Natural killer cell (primary cell): ENCODE measurements around the gene EPB41L4B. TPM values are rescaled to one million over a fixed set of nuclear protein-coding genes. Genes with fewer than 3 reads are reported as not detected.

ENCODE experiments used
- ATAC-seq, 3 donors: fragments of 150-1000 bp in 2 of 3; fragments of 200-7000 bp in 1 of 3; cut with Tn5 transposase; 1 replicate in 1 of 3; 2 replicates in 2 of 3; pipeline ENCODE4 v1.10.0; 2021; ENCODE audit warnings: mild to moderate bottlenecking in 2 of 3, moderate library complexity in 2 of 3
- DNase-seq, 2 donors: peaks; one replicate each; pipeline versions ENCODE4 v3.0.0 to v3.0.0-alpha.2; 2013 to 2021; ENCODE audit warnings: mixed read lengths in 1 of 2
- H3K27ac ChIP-seq: one replicate; pipeline ENCODE4 v1.5.1; 2013; ENCODE audit warnings: mild to moderate bottlenecking, low read length
- H3K27me3 ChIP-seq: one replicate; pipeline ENCODE4 v1.6.1; 2013; ENCODE audit warnings: low read length; ENCODE audit not compliant: control insufficient read depth, insufficient read depth
- H3K36me3 ChIP-seq: one replicate; pipeline ENCODE4 v1.6.1; 2013; ENCODE audit warnings: low read length; ENCODE audit not compliant: control insufficient read depth, insufficient read depth
- H3K4me1 ChIP-seq: one replicate; pipeline ENCODE4 v1.6.1; 2013; ENCODE audit warnings: low read length; ENCODE audit not compliant: control insufficient read depth, insufficient read depth
- H3K4me3 ChIP-seq: one replicate; pipeline ENCODE4 v1.5.1; 2013; ENCODE audit warnings: low read length
- H3K9me3 ChIP-seq: one replicate; pipeline ENCODE4 v1.6.1; 2013; ENCODE audit warnings: low read length; ENCODE audit not compliant: control insufficient read depth, insufficient read depth
- H3K27ac Mint-ChIP-seq, 2 donors: one replicate each; pipeline ENCODE4 v1.8.0; 2022; ENCODE audit warnings: mild to moderate bottlenecking in 2 of 2, mixed read lengths in 2 of 2, moderate library complexity in 1 of 2
- H3K27me3 Mint-ChIP-seq, 2 donors: one replicate each; pipeline ENCODE4 v1.8.0; 2022; ENCODE audit warnings: low read depth in 2 of 2, mixed read lengths in 2 of 2
- H3K36me3 Mint-ChIP-seq: one replicate; pipeline ENCODE4 v1.8.0; 2022; ENCODE audit warnings: mixed read lengths
- H3K4me1 Mint-ChIP-seq, 2 donors: one replicate each; pipeline ENCODE4 v1.8.0; 2022; ENCODE audit warnings: mixed read lengths in 2 of 2
- H3K4me3 Mint-ChIP-seq: one replicate; pipeline ENCODE4 v1.8.0; 2022; ENCODE audit warnings: mild to moderate bottlenecking, moderate library complexity, mixed read lengths
- H3K9me3 Mint-ChIP-seq, 2 donors: one replicate each; pipeline ENCODE4 v1.8.0; 2022; ENCODE audit warnings: mixed read lengths in 2 of 2
- WGBS: methylation state at CpG from one replicate; pipeline ENCODE4 v1.1.7; 2013; ENCODE audit warnings: missing lambda C conversion rate; ENCODE audit not compliant: insufficient coverage; 5-methylcytosine and 5-hydroxymethylcytosine counted together
- intact Hi-C: fragments of 100-400 bp; cut with micrococcal nuclease; formaldehyde crosslinking; loops from one replicate; pipeline ENCODE4 v1.14.2; 2022
- total RNA-seq, 4 donors: library from RNA; stranded (reverse); fragments of 120-200 nt in 1 of 4; gene quantifications; one replicate each; pipeline versions ENCODE4 v1.2.3 to v1.2.4, GENCODE V29; 2013 to 2022
- TF ChIP-seq, protein P1 (sequence below): fragments of 200-600 bp; IDR thresholded peaks from one replicate; pipeline ENCODE4 v1.8.0; 2022; ENCODE audit warnings: antibody characterized with exemption

The EPB41L4B gene
- total RNA-seq, 3 donors from 2014 or later (not counting 1 experiment from before 2014, with no cell fraction given) = not detected

DNA sequence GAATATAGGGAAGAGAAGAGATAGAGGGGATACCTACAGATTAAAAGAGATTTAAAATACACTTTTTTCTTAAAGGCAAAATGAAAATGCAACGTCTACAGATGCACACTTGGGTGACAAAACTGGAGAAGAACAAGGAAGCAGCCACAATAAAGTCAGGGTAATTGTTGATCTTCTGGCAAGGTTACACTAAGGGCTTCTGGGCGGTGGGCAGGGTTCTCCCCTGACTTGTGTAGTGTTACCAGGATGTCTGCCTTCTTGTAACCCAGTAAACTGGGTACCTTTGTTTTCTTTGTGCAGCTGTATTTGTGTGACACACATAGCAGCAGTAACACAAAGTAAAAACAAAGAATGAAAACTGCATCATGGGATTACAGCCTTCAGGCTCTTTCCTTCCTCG lies 37.8 kb downstream of the EPB41L4B start:
- Mint-ChIP-seq H3K36me3 (no peaks in the 10 kb centered on the region), H3K9me3 (no peaks in the 10 kb centered on the region), H3K27me3 (peaks cover 0 to 8% of the 10 kb centered on the region in 2 donors), H3K4me3 (no peak overlapping the region), H3K27ac (no peak overlapping the region), H3K4me1 (no peaks in the 10 kb centered on the region)
- H3K27me3 ChIP-seq = no peaks in the 10 kb centered on the region
- TF ChIP-seq, protein P1, sequence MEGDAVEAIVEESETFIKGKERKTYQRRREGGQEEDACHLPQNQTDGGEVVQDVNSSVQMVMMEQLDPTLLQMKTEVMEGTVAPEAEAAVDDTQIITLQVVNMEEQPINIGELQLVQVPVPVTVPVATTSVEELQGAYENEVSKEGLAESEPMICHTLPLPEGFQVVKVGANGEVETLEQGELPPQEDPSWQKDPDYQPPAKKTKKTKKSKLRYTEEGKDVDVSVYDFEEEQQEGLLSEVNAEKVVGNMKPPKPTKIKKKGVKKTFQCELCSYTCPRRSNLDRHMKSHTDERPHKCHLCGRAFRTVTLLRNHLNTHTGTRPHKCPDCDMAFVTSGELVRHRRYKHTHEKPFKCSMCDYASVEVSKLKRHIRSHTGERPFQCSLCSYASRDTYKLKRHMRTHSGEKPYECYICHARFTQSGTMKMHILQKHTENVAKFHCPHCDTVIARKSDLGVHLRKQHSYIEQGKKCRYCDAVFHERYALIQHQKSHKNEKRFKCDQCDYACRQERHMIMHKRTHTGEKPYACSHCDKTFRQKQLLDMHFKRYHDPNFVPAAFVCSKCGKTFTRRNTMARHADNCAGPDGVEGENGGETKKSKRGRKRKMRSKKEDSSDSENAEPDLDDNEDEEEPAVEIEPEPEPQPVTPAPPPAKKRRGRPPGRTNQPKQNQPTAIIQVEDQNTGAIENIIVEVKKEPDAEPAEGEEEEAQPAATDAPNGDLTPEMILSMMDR = no peak
- DNase-seq (no peak), ATAC-seq (no peak)
- H3K27ac ChIP-seq = no peak overlapping the region
- H3K4me3 ChIP-seq = no peak overlapping the region
- no peaks in the 10 kb centered on the region for H3K9me3 ChIP-seq
- no peaks in the 10 kb centered on the region for H3K4me1 ChIP-seq
- 74% methylated on average over 3 of the region's 3 CpGs for WGBS
- H3K36me3 ChIP-seq = no peaks in the 10 kb centered on the region
- intact Hi-C loops = no loop called here

DNA sequence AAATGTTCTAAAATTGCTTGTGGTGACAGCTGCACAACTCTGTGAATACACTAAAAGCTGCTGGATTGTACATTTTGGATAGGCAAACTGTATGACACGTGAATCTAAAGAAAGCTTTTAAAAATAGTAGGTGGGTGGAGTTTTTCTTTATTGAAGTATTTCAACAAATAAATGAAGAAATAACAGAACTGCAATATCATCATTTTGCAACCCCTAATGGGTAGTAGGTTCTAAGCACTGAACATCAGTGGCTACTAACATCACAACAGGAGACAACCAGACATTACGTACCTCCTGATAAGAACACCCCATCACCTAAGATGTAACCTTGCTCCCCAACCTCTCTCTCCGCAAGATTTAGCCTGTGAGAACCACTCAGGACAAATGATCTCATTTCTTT lies 38.6 kb downstream of the EPB41L4B start:
- H3K27ac Mint-ChIP-seq = no peak overlapping the region
- no peaks in the 10 kb centered on the region for H3K4me1 Mint-ChIP-seq
- no peaks in the 10 kb centered on the region for H3K9me3 Mint-ChIP-seq

DNA sequence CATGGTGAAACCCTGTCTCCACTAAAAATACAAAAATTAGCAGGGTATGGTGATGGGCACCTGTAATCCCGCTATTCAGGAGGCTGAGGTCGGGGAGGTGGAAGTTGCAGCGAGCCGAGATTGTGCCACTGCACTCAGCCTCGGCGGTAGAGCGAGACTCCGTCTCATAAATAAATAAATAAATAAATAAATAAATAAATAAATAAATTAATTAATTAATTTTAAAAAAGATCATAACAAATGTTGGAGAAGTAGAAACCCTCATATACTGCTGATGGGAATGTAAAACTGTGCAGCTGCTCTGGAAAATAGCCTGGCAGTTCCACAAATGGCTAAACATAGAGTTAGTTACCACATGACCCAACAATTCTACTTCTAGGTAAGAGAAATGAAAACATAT lies 39.3 kb downstream of the EPB41L4B start:
- no peak overlapping the region for H3K27ac Mint-ChIP-seq
- no peak for DNase-seq
- no peak overlapping the region for H3K4me3 Mint-ChIP-seq
- H3K4me1 ChIP-seq = no peaks in the 10 kb centered on the region
- no peaks in the 10 kb centered on the region for H3K27me3 ChIP-seq
- H3K36me3 ChIP-seq = no peaks in the 10 kb centered on the region
- no peak for ATAC-seq
- no peaks in the 10 kb centered on the region for H3K4me1 Mint-ChIP-seq
- H3K27me3 Mint-ChIP-seq = peaks cover 4 to 23% of the 10 kb centered on the region in 2 donors
- TF ChIP-seq, protein P1 = no peak
- H3K9me3 ChIP-seq = no peaks in the 10 kb centered on the region
- intact Hi-C loops = no loop called here
- H3K27ac ChIP-seq = no peak overlapping the region
- no peaks in the 10 kb centered on the region for H3K9me3 Mint-ChIP-seq
- no peaks in the 10 kb centered on the region for H3K36me3 Mint-ChIP-seq
- no peak overlapping the region for H3K4me3 ChIP-seq
- WGBS = no CpG with 5 or more reads among the region's 8 CpGs

More for the DNA sequence above, 38.6 kb downstream of the EPB41L4B start:
- Mint-ChIP-seq H3K27me3 (peaks cover 0 to 15% of the 10 kb centered on the region in 2 donors), H3K4me3 (no peak overlapping the region), H3K36me3 (no peaks in the 10 kb centered on the region)
- Histone ChIP-seq H3K36me3 (no peaks in the 10 kb centered on the region), H3K27ac (no peak overlapping the region), H3K4me1 (no peaks in the 10 kb centered on the region), H3K4me3 (no peak overlapping the region), H3K9me3 (no peaks in the 10 kb centered on the region), H3K27me3 (no peaks in the 10 kb centered on the region)
- TF ChIP-seq, protein P1 = no peak
- WGBS = 97% methylated on average over 2 of the region's 3 CpGs
- intact Hi-C loops = no loop called here
- DNase-seq = no peak
- no peak for ATAC-seq

DNA sequence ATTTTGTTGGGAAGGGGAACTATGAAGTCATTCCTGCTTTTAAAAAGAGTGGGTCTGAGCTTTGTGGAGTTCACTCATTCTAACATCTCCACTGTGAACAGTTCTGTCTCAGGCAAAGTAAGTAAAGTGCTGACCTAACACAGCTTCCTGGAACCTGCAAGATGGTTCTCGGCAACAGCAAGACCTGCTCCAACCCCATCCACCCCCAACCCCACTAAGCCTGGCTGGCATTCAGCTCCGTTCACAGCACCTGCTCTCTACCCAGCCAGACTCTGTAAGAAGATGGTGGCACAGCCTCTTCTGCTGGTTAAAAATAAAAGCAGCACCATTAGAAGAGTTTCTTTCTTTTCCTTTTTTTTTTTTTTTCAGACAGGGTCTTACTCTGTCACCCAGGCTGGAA lies 42.0 kb downstream of the EPB41L4B start:
- 77% methylated on average over 2 of the region's 2 CpGs for WGBS
- no peak for DNase-seq
- no peaks in the 10 kb centered on the region for H3K4me1 ChIP-seq
- H3K9me3 ChIP-seq = no peaks in the 10 kb centered on the region
- ATAC-seq = no peak
- no peak overlapping the region for H3K4me3 ChIP-seq
- Mint-ChIP-seq H3K4me3 (no peak overlapping the region), H3K27me3 (peaks cover 7 to 34% of the 10 kb centered on the region in 2 donors), H3K27ac (no peak overlapping the region), H3K4me1 (no peaks in the 10 kb centered on the region), H3K9me3 (no peaks in the 10 kb centered on the region), H3K36me3 (no peaks in the 10 kb centered on the region)
- H3K27me3 ChIP-seq = no peaks in the 10 kb centered on the region
- TF ChIP-seq, protein P1 = no peak
- H3K36me3 ChIP-seq = no peaks in the 10 kb centered on the region
- intact Hi-C loops = no loop called here
- no peak overlapping the region for H3K27ac ChIP-seq
